22Rv1 (cell line): ENCODE results near the gene ERCC2.

Source experiments
- H3K27ac ChIP-seq: fragments of 450-650 bp; 2 replicates; pipeline ENCODE4 v1.5.1; 2017
- CTCF ChIP-seq: fragments of 450-650 bp; IDR thresholded peaks from 2 replicates; pipeline ENCODE4 v1.5.1; 2017; ENCODE audit warnings: mild to moderate bottlenecking
- ZFX ChIP-seq: fragments of 450-650 bp; IDR thresholded peaks from 2 replicates; pipeline ENCODE4 v1.6.1; 2017; ENCODE audit warnings: antibody characterized with exemption, borderline replicate concordance

Gene ERCC2

GRCh38 chr19:45305421-45305820 is 65.0 kb downstream of the ERCC2 start:
- no peak overlapping the region for H3K27ac ChIP-seq
- no peak for TF ChIP-seq CTCF
- TF ChIP-seq ZFX, result no peak

- TF ChIP-seq CTCF, result no peak
- no peak for TF ChIP-seq ZFX
- H3K27ac ChIP-seq, result no peak overlapping the region
Measured at GRCh38 chr19:45305007-45305406, 65.4 kb downstream of the ERCC2 start.

- TF ChIP-seq ZFX (no peak), CTCF (no peak)
- no peak overlapping the region for H3K27ac ChIP-seq
Measured at GRCh38 chr19:45304141-45304926, 66.0 kb downstream of the ERCC2 start.

- no peak overlapping the region for H3K27ac ChIP-seq
- TF ChIP-seq CTCF (no peak), ZFX (no peak)
Measured at GRCh38 chr19:45303269-45304060, 66.9 kb downstream of the ERCC2 start.

- TF ChIP-seq ZFX, result no peak
- TF ChIP-seq CTCF, result no peak
- H3K27ac ChIP-seq, result no peak overlapping the region
Measured at GRCh38 chr19:45302416-45302815, 68.0 kb downstream of the ERCC2 start.
